Skeletal muscle tissue (tissue), 4 donors: ENCODE measurements around the gene KMO. TPM values are rescaled to one million over a fixed set of nuclear protein-coding genes. Genes with fewer than 3 reads are reported as not detected.

ENCODE experiments used
- H3K27ac ChIP-seq: one replicate; pipeline ENCODE4 v1.7.0; 2013; ENCODE audit warnings: mild to moderate bottlenecking, low read depth, low read length, inconsistent platforms
- H3K27me3 ChIP-seq, 3 donors: one replicate each; pipeline ENCODE4 v1.7.0; 2013; ENCODE audit warnings: low read length in 3 of 3; ENCODE audit not compliant: control insufficient read depth in 3 of 3, insufficient read depth in 3 of 3
- H3K36me3 ChIP-seq, 3 donors: one replicate each; pipeline ENCODE4 v1.7.0; 2013; ENCODE audit warnings: low read length in 3 of 3; ENCODE audit not compliant: control insufficient read depth in 3 of 3, insufficient read depth in 3 of 3
- H3K4me1 ChIP-seq, 3 donors: one replicate each; pipeline ENCODE4 v1.7.0; 2013; ENCODE audit warnings: low read length in 3 of 3, mild to moderate bottlenecking in 3 of 3; ENCODE audit not compliant: control insufficient read depth in 3 of 3, insufficient read depth in 3 of 3
- H3K4me3 ChIP-seq, 3 donors: one replicate each; pipeline ENCODE4 v1.7.0; 2013; ENCODE audit warnings: low read length in 3 of 3
- H3K9ac ChIP-seq, 3 donors: one replicate each; pipeline ENCODE4 v1.7.0; 2013; ENCODE audit warnings: low read length in 3 of 3, mild to moderate bottlenecking in 3 of 3, moderate library complexity in 2 of 3, low read depth in 1 of 3
- H3K9me3 ChIP-seq, 3 donors: one replicate each; pipeline ENCODE4 v1.7.0; 2013; ENCODE audit warnings: low read length in 3 of 3; ENCODE audit not compliant: control insufficient read depth in 3 of 3
- total RNA-seq: library from RNA; depleted of rRNA; stranded (reverse); fragments of >200 nt; gene quantifications from one replicate; pipeline ENCODE4 v1.2.3, GENCODE V29; 2014
- donor health status: Osteomylitis.

Gene KMO
- total RNA-seq, 1 donor from 2014 or later, result 0.52 TPM

GRCh38 chr1:241557551-241558193, 25.5 kb downstream of the KMO start:
- Histone ChIP-seq H3K4me1 (no peaks in the 10 kb centered on the region), H3K4me3 (no peak overlapping the region), H3K27me3 (no peaks in the 10 kb centered on the region), H3K27ac (no peak overlapping the region), H3K9me3 (no peaks in the 10 kb centered on the region), H3K9ac (no peak overlapping the region), H3K36me3 (no peaks in the 10 kb centered on the region)

GRCh38 chr1:241560146-241560848, 28.1 kb downstream of the KMO start:
- Histone ChIP-seq H3K27me3 (no peaks in the 10 kb centered on the region), H3K9me3 (no peaks in the 10 kb centered on the region), H3K36me3 (no peaks in the 10 kb centered on the region), H3K4me3 (no peak overlapping the region), H3K27ac (no peak overlapping the region), H3K4me1 (no peaks in the 10 kb centered on the region), H3K9ac (no peak overlapping the region)

- Histone ChIP-seq H3K36me3 (no peaks in the 10 kb centered on the region), H3K9ac (no peak overlapping the region), H3K27me3 (no peaks in the 10 kb centered on the region), H3K4me1 (no peaks in the 10 kb centered on the region), H3K9me3 (no peaks in the 10 kb centered on the region), H3K27ac (no peak overlapping the region), H3K4me3 (no peak overlapping the region)
Measured at GRCh38 chr1:241560849-241561187, 28.6 kb downstream of the KMO start.

- Histone ChIP-seq H3K9ac (no peak overlapping the region), H3K9me3 (no peaks in the 10 kb centered on the region), H3K4me3 (no peak overlapping the region), H3K27me3 (no peaks in the 10 kb centered on the region), H3K36me3 (no peaks in the 10 kb centered on the region), H3K4me1 (no peaks in the 10 kb centered on the region), H3K27ac (no peak overlapping the region)
Measured at GRCh38 chr1:241569848-241570247, 37.7 kb downstream of the KMO start.

GRCh38 chr1:241574154-241574553, 42.0 kb downstream of the KMO start:
- Histone ChIP-seq H3K4me1 (no peaks in the 10 kb centered on the region), H3K9me3 (no peaks in the 10 kb centered on the region), H3K9ac (no peak overlapping the region), H3K27ac (no peak overlapping the region), H3K36me3 (no peaks in the 10 kb centered on the region), H3K27me3 (no peaks in the 10 kb centered on the region), H3K4me3 (no peak overlapping the region)

- H3K27ac ChIP-seq, result no peak overlapping the region
- H3K9me3 ChIP-seq, result no peaks in the 10 kb centered on the region
- no peak overlapping the region for H3K4me3 ChIP-seq
- H3K9ac ChIP-seq, result no peak overlapping the region
- H3K27me3 ChIP-seq, result no peaks in the 10 kb centered on the region
- no peaks in the 10 kb centered on the region for H3K4me1 ChIP-seq
- no peaks in the 10 kb centered on the region for H3K36me3 ChIP-seq
Measured at GRCh38 chr1:241579434-241579833, 47.3 kb downstream of the KMO start.

- no peaks in the 10 kb centered on the region for H3K27me3 ChIP-seq
- H3K36me3 ChIP-seq, result no peaks in the 10 kb centered on the region
- no peaks in the 10 kb centered on the region for H3K9me3 ChIP-seq
- no peaks in the 10 kb centered on the region for H3K4me1 ChIP-seq
- no peak overlapping the region for H3K27ac ChIP-seq
- H3K4me3 ChIP-seq, result no peak overlapping the region
- H3K9ac ChIP-seq, result no peak overlapping the region
Measured at GRCh38 chr1:241582921-241583321, 50.7 kb downstream of the KMO start.

- Histone ChIP-seq H3K27me3 (no peaks in the 10 kb centered on the region), H3K9me3 (no peaks in the 10 kb centered on the region), H3K9ac (no peak overlapping the region), H3K36me3 (no peaks in the 10 kb centered on the region), H3K4me1 (no peaks in the 10 kb centered on the region), H3K4me3 (no peak overlapping the region), H3K27ac (no peak overlapping the region)
Measured at GRCh38 chr1:241586905-241587512, 54.8 kb downstream of the KMO start.

- peaks cover 0 to 4% (median 3%) of the 10 kb centered on the region in 3 donors for H3K36me3 ChIP-seq
- no peaks in the 10 kb centered on the region for H3K9me3 ChIP-seq
- no peaks in the 10 kb centered on the region for H3K27me3 ChIP-seq
- no peak overlapping the region for H3K4me3 ChIP-seq
- H3K4me1 ChIP-seq, result no peaks in the 10 kb centered on the region
- H3K27ac ChIP-seq, result no peak overlapping the region
- no peak overlapping the region for H3K9ac ChIP-seq
Measured at GRCh38 chr1:241589521-241589920, 57.3 kb downstream of the KMO start.

GRCh38 chr1:241590719-241591118, 58.5 kb downstream of the KMO start:
- Histone ChIP-seq H3K4me3 (no peak overlapping the region), H3K36me3 (peaks cover 0 to 4% (median 3%) of the 10 kb centered on the region in 3 donors), H3K27me3 (no peaks in the 10 kb centered on the region), H3K9me3 (no peaks in the 10 kb centered on the region), H3K4me1 (no peaks in the 10 kb centered on the region), H3K27ac (no peak overlapping the region), H3K9ac (no peak overlapping the region)
